DOHH2 (cell line): ENCODE measurements around the gene AMPD3.

Experiments
- EZH2phosphoT487 ChIP-seq: fragments of 200-600 bp; sonication (generic); IDR thresholded peaks from 2 replicates; pipeline ENCODE4 v1.6.1; 2017; ENCODE audit warnings: borderline replicate concordance, mild to moderate bottlenecking, antibody characterized with exemption, low read length, moderate library complexity, mixed read lengths
- TF ChIP-seq, protein P1 (sequence below): fragments of 200-600 bp; sonication (generic); IDR thresholded peaks from one replicate; pipeline ENCODE4 v1.5.1; 2014; ENCODE audit warnings: antibody characterized with exemption, mild to moderate bottlenecking, low read depth, low read length; ENCODE audit not compliant: poor library complexity, severe bottlenecking

DNA sequence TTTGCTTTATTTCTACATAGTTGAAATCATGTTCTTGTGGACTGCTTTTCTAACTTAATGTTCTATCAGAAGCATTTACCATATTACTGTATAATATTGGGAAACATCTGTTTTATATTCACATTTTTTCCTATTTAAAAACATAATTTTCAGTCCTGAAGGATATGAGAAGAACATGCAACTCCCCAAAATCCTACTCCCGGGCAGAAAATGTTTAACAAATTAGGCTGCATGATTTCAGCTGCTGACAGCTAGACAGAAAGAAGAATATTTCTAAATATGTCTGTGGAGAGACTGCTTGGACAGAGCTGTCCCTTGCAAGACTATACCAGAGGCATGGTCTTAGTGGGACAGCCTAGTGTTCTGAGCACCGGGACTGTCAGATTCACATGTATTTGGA, 15.7 kb upstream of the AMPD3 start:
- TF ChIP-seq, protein P1, sequence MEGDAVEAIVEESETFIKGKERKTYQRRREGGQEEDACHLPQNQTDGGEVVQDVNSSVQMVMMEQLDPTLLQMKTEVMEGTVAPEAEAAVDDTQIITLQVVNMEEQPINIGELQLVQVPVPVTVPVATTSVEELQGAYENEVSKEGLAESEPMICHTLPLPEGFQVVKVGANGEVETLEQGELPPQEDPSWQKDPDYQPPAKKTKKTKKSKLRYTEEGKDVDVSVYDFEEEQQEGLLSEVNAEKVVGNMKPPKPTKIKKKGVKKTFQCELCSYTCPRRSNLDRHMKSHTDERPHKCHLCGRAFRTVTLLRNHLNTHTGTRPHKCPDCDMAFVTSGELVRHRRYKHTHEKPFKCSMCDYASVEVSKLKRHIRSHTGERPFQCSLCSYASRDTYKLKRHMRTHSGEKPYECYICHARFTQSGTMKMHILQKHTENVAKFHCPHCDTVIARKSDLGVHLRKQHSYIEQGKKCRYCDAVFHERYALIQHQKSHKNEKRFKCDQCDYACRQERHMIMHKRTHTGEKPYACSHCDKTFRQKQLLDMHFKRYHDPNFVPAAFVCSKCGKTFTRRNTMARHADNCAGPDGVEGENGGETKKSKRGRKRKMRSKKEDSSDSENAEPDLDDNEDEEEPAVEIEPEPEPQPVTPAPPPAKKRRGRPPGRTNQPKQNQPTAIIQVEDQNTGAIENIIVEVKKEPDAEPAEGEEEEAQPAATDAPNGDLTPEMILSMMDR = no peak
- no peak for TF ChIP-seq EZH2phosphoT487
